Stimulated activated CD8-positive, alpha-beta memory T cell treated with anti-CD3 and anti-CD28 coated beads, Interleukin-12 subunit alpha, Interleukin-12 subunit beta, amount 100 ng/mL, for 24 hours (primary cell): ENCODE results near the gene LNPEP.
"Not testable (repeated sequence)": the region's sequence is repeated elsewhere in the genome, so short reads cannot be mapped to it uniquely, and the experiment has no call there.

Experiments
- DNase-seq: peaks from one replicate; pipeline ENCODE4 v3.0.0-alpha.2; 2020; ENCODE audit errors: extremely low read depth

LNPEP gene

DNA sequence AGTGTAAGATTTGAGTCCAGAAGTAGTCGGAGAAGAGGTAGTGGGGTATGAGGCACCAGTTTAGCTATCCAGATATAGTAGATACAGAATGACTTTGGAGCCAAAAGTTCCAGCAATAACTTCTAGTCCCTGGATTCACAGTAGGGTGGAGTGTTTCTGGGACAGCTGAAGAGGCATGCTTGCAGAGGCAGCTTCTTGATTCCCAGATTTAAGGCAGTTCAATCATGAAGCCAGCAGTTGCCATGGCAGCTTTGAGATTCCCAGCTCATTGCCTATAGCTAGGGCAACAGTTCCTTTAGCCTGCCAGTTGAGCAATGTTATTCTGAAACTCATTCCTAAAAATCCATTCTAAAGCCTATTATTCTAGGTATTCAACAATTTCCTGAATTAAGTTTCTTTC lies 127.4 kb downstream of the LNPEP start:
- no peak for DNase-seq

DNA sequence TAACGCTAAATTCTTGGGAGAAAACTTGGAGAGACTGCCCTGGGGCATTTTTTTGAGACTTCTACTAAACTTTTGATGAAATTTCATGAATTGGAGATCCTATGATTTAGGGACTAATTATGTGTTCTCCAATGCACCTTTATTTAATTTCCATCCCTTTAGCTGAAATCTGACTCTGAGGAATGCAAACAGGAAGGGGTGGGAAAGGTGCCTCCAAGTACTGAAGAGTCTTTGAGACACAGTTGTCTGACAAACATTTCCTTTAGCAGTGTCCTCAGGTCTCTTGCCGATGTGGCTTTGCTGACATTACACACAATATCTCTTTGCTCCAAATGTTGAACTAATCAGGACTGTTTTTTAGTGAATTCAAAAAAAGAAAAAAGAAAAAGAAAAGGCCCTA lies 129.6 kb downstream of the LNPEP start:
- DNase-seq: no peak

DNA sequence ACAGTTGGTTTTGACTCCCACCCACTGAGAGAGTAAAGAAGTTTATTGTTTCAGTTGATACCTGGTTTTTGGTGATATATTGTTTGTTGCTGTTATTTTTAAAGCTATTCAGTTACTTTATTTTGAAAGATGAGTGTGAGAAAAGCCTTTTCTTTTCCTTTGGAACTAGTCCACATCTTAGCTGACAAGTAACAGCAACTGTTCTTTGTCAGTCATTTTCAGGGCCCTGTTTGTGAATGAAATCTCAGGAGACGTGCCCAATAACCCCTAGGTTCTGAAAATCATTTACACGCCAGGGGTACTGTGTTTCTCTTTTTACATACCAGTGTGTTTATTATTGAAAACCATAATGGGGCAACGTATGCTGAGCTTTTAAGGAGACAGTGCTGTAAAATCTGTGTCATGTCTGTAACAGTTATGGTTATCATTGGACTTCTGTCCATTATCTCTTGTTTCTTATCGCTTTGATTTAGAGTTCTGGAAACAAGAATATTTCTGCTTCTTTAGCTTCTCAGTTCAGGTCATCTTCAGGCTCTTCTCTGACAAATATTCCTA lies 131.5 kb downstream of the LNPEP start:
- no peak for DNase-seq

DNA sequence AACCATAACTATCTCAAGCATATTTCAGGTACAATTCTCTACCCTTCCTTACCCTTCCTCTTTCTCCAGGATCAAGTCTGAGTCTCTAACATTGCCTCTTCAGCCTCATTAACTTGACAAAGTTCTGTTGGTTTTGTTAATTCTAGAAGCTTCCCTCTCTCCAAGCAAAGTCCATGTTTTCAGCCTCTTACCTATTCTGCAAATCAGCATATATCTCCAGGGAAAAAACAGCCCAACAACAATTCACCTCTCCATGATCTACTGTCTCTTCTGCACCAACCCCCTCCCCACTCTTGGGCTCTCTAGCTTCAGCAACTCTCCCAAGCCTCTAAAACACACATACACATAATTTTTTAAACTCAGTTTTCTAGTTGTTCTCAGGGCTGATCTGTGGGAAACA lies 134.4 kb downstream of the LNPEP start:
- DNase-seq: no peak

DNA sequence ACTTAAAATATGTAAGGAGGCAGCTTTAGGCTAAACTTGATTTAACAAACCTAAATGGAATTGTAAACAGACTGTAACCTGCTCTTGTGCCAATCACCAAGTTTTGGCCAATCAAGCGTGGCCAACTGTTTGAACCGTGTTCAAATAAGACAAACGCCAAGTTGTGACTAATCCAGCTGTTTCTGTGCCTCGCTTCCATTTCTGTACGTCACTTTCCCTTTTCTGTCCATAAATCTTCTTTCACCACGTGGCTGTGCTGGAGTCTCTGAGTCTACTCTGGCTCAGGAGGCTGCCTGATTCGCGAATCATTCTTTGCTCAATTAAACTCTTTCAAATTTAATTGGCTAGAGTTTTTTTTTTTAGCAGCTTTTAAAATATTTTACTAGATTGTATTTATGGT lies 135.2 kb downstream of the LNPEP start:
- no peak for DNase-seq

DNA sequence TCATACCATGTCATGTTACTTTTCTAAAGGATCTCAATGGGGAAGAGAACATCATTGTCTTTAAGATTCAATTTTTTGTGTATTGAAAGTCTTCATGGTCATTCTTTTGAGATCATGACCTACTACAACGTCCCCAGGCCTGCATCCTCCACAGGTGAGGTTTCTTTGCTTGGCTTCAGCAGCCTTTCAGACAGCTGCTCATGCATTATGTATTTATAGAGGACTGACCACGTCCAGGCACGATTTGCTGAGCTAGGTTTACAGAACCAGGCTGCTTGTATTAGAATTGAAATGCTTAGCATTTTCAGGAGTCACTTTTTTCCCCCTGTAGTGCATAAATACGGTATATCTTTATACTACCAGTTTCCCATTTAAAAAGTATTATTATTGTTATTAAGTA lies 136.1 kb downstream of the LNPEP start:
- DNase-seq: no peak

DNA sequence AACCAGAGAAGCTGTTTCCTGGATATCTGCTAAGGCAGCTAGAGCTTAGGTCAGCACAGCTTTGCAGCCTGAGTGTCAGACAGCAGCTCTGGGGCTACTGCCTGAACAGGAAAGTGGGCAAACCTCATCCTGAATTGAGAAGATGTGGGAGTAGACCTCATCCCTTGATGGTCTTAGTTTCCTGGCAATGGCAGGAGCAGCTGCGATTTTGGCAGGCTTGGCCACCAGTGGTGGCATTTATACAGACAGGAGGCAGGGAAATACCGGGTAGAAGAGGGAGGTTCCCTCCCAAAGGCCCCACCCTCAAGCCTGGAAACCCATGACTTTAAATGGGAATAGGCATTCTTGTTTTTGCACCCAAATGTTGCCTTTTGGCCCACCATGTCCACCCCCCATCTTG lies 136.8 kb downstream of the LNPEP start:
- DNase-seq: no peak

DNA sequence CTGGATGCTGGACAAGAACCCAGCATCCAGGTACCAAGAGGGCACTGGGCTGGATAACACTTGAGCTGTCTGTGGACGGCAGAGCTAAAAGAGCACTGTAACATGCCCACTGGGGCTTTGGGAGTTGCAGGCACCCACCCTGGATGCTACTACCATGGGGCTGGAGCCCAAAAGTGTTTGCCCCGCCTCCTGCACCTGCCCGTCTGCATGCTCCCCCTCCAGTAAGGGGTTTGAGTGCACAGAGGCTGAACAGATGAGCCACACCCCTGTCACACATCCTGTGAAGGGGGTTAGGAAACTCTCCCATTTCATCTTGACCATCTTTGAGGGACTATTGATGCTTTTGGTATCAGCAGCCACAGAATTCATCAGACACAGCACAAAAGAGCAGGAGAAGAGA lies 137.5 kb downstream of the LNPEP start:
- DNase-seq: no peak

DNA sequence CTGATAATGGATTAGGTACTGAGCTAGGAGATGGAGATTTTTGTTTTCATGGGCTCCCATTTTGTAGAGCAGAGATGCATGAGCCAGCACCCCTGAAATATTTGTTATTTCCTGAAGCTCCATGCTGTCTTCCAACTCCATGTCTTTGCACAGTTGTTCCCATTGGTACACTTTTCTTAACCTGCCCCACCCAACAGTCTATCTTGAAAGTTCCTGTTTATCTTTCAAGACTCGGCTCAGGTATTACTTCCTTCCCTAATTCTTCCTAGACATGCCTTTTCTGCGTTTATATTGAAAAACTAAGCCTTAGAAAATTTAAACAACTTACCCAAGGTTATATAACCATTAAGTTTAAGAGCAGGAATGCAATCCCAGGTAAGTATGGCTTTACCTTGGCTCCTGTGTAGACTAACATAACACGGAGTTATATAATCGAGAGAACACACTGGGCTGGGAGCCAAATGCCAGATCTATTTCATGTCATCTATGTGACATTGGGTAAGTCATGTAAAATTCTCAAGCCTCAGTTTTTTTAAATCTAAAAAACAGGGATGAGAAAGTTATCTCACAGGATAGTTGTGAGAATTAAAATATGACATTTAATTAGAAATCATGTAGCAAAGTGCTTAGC lies 139.1 kb downstream of the LNPEP start:
- no peak for DNase-seq

DNA sequence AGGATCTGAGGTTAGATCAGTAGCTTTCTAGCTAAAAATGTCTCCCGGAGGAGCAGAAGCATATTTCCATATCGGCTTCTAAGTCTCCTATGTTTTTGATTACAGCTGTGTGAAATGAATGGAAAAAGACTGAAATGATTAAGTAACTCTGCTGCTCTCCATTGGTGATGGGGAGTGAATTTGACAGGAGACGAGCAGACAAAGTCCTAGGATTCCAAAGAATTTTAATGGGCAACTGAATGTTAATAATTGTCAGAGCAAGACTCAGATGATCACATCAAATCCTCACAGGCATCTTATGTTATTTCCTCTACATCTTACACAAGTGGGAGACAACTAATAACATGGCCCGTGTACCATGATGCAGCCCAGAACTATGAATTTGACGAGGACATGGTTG lies 139.8 kb downstream of the LNPEP start:
- no peak for DNase-seq

DNA sequence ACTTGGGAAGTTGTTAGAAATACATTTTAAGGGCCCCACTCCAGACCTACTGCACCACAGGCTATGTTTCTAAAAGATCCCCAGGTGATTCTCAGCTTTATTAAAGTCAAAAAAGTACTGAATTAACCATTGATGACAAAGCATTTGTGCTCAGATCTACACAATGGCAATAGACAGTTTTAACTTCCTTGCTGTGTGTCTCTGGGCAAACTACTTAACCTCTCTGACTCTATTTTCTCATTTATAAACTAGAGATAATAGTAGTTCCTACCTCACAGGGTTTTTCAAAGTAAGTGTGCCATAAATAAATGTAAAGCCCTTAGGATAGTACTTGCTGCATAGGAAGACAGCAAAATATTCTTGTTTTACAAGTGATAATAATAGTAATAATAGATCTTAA lies 140.2 kb downstream of the LNPEP start:
- DNase-seq: no peak

DNA sequence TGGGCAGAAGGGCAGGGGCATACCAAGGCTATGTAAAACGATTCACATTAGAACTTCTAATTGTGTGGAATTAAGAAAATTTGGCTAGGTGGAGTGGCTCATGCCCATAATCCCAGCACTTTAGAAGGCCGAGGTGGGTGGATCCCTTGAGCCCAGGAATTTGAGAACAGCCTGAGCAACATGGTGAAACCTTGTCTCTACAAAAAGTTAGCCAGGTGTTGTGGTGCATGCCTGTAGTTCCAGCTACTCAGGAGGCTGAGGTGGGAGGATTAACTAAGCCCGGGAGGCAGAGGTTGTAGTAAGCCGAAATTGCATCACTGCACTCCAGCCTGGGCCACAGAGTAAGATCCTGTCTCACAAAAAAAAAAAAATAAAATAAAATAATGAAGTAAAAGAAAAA lies 141.4 kb downstream of the LNPEP start:
- no peak for DNase-seq

DNA sequence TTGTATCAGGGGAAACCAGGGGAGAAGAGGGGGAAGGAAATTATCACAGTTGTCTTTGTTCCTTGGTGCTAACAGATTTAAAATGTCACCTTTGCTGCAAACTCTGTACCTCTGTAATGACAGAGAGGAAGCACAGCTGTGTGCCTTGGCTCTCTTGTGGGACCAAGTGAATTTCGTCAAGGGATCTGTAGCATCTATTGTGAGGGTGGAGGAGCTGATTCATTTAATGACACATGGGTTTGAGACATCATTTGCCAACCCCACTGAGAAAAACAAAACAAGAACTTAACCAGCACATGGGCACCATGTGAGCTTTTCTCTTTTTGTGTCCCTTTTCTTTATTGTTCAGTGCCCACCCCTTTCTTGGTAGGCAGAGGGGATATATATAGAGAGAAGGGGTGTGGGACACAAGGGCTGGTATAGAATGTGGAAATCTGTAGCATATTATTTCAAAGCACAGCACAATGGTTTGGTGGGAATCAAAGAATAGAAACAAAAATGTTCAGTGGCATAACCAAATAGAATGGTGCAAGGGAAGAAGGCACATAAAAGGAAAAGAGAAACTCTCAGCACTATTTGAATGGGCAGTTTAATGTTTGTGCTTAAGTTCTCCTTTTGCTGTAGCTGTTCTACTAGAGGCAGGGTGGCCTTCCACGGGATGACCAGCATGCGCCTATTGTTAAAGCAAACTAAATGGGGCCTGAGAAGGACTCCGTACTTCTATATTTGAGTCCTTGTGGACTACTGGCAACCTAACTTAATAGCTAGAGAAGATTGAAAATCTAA lies 143.3 kb downstream of the LNPEP start:
- no peak for DNase-seq

DNA sequence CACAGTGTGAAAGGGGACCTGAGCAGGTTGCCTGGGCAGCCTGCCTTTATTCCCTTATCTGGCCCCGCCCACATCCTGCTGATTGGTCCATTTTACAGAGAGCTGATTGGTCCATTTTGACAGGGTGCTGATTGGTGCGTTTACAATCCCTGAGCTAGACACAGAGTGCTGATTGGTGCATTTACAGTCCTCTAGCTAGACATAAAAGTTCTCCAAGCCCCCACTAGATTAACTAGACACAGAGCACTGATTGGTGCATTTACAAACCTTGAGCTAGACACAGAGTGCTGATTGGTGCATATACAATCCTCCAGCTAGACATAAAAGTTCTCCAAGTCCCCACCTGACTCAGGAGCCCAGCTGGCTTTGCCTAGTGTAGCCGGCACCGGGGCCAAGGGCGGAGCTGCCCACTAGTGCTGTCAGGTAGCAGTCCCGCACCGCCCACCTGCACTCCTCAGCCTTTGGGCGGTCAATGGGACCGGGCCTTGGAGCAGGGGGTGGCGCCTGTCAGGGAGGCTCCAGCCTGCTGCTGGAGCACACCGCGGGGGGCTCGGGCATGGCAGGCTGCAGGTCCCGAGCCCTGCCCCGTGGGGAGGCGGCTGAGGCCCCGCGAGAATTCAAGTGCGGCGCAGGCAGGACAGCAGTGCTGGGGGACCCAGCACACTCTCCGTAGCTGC lies 149.0 kb downstream of the LNPEP start:
- not testable (repeated sequence) for DNase-seq

DNA sequence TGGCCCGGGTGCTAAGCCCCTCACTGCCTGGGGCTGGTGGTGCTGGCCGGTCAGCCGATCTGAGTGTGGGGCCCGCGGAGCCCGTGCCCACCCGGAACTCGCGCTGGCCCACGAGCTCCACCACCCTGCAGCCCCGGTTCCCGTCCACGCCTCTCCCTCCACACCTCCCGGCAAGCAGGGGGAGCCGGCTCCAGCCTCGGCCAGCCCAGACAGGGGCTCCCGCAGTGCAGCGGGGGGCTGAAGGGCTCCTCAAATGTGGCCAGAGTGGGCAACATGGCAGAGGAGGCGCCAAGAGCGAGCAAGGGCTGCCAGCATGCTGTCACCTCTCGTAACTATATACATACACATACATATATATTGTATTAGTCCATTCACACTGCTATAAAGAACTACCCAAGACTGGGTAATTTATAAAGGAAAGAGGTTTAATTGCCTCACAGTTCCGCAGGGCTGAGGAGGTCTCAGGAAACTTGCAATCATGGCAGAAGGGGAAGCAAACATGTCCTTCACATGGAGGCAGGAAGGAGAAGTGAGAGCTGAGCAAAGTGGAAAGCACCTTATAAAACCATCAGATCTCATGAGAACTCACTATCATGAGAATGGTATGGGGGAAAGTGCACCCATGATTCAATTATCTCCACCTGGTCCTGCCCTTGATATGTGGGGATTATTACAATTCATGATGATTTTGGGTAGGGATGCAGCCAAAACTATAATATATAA lies 149.7 kb downstream of the LNPEP start:
- no peak for DNase-seq
